Jurkat, Clone E6-1 (cell line): ENCODE measurements around the gene PNO1. TPM values are rescaled to one million over a fixed set of nuclear protein-coding genes. Genes with fewer than 3 reads are reported as not detected.
"Not testable (repeated sequence)": the region's sequence is repeated elsewhere in the genome, so short reads cannot be mapped to it uniquely, and the experiment has no call there.

Experiments used
- DNase-seq: peaks from one replicate; pipeline ENCODE4 v3.0.0-alpha.2; 2011; ENCODE audit warnings: low read depth, low spot score
- H3K4me3 ChIP-seq: 2 replicates; pipeline ENCODE4 v1.5.1; 2011; ENCODE audit warnings: mild to moderate bottlenecking, low read length, control low read depth, moderate library complexity
- polyA plus RNA-seq: library from polyadenylated mRNA; unstranded; fragments of >200 nt; gene quantifications from one replicate; pipeline ENCODE4 v1.2.1, GENCODE V29; 2012; ENCODE audit warnings: missing spikeins; ENCODE audit not compliant: insufficient read length, insufficient read depth

Gene PNO1
- polyA plus RNA-seq, result 40.5 TPM

DNA sequence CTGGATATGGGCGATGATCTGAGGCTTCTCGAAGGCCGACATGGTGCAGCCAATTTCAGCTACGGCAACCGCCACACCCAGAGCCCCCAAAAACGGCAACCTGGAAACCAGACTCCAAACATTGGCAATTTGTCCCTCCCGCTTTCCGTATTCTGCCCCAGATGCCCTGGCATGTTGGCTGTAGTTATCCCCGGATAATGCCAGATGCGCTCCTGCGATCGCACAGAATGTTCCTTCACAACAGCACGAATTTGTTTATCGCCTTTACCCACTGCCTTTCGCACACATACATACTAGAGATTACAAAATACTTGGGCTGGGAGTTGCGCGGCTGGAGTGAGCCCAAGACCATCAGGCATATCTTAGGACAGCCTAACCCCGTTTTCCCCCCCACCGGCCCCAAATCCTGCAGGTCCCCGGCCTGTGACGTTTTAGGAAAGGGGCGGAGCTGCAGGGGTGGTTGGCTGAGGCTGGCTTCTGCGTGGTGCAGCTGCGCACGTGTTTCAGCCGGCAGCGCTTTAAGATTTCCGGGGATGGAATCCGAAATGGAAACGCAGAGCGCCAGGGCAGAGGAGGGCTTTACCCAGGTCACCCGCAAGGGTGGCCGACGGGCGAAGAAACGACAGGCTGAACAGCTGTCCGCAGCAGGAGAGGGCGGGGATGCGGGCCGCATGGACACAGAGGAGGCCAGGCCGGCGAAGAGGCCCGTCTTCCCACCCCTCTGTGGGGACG is at the start of gene PNO1:
Gene PNO1, plus strand, starts transcription at position 487 of the 732 bp plus-strand sequence. Its CDS starts 47 bp downstream, at position 534.
- peak; percentile 93 for DNase-seq
- H3K4me3 ChIP-seq, result peak within 1 kb of the TSS; percentile 90

DNA sequence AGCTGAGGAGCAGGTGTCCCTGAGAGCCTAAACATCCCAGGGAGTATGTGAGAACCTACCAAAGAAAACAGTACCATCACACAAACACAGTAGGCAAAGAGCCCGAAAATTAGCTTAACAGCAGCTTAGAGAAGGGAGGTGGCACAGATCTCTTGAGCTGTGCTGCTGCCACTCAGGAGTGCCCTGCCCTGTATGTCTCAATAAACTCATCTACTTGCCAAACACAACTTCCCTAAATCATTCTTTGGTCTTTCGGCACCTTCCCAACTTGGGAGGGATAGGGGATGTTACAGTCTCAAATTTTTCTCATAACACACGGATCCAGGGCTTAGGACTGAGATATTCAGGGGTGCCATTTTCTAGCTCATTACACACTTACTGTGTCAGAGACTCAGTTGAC is 49.6 kb upstream of the PNO1 start:
- no peak for DNase-seq
- no peak overlapping the region for H3K4me3 ChIP-seq

DNA sequence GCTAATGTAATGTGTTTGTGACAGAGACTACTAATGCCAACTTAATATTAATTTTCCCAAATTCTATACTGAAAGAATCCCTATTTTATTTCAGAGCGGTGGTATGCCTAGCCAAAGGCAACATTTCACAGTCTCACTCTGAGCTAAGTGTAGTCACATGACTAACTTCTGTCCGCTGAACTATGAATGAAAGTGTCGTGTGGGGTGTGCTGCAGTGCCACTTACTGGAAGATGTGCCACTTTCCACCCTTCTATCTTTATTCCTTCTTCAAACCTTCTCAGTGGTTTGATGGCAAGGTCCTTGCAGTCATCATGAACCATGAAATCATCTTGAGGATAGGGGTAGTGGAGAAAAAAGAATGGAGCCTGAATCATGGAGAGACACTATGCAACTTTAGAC is 47.6 kb upstream of the PNO1 start:
- peak; percentile 34 for DNase-seq
- no peak overlapping the region for H3K4me3 ChIP-seq

DNA sequence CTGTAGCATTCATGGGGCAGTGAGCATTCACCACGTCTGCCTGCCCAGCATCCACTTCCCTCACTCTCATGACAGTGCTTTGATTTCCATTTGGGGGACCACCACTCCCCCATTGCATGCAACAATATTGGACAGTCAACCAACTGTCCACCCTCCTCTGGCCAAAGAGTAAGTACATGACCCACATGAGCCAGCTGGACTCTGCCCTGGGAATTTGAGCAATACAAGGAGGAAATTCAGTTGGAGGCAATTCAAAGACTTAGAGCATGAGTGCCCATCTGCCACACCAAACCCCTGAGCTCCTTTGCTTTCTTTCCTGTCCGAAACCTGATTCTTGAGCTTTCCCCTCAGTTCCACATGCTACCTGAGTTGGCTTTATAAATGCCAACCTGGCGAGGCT is 41.7 kb upstream of the PNO1 start:
- no peak for DNase-seq
- H3K4me3 ChIP-seq, result no peak overlapping the region

GRCh38 chr2:68117922-68118321 is 39.8 kb upstream of the PNO1 start:
- not testable (repeated sequence) for DNase-seq, H3K4me3 ChIP-seq

DNA sequence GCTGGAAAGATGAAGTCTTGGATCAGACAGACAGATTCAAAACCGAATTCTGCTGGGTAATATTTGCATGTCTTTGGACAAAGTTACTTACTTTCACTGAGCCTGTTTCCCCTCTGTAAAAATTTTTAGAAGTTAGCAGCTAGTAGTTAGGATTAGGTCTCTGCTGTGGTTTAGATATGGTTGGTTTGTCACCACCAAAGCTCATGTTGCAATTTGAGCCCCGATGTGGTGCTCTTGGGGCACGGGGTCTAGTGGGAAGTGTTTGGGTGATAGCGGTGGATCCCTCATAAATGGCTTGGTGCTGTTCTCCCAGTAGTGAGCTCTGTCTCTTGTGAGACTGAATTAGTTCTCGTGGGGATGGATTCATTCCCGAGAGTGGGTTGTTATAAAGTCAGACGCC is 38.9 kb upstream of the PNO1 start:
- DNase-seq, result no peak
- no peak overlapping the region for H3K4me3 ChIP-seq

GRCh38 chr2:68119504-68119903 is 38.2 kb upstream of the PNO1 start:
- H3K4me3 ChIP-seq, result no peak overlapping the region
- no peak for DNase-seq

DNA sequence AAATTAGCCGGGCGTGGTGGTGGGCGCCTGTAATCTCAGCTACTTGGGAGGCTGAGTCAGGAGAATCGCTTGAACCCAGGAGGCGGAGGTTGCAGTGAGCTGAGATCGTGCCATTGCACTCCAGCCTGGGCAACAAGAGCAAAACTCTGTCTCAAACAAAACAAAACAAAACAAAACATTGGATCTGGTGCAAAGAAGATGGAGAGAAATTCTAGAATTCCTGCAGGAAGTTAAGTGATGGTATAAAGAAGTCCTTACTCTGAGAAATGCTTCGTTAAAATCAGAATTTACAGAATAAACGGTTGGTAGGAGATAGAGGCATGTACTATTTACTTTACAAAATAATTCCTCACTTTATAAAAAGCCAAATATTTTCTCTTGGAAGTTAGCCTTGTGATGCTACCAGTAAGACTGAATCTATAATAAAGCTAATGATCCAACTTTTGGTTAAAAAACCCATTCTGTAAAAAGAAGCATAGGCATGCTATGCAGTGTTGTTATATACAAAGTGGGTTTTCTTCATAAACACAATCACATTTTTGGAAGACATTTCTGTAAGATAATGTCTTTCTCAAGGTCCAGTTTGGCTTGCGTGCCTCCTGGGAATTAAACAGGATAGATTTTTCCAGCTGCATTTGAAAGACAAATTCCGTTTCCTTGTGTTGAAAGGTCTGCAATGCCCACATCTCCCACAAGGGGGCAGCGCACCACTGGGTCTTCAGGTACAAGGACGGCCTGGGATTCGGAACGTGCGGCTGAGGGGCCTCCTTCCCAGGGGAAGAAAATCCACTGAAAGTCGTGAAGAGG is 35.6 kb upstream of the PNO1 start:
- peak; percentile 66 for DNase-seq
- no peak overlapping the region for H3K4me3 ChIP-seq

DNA sequence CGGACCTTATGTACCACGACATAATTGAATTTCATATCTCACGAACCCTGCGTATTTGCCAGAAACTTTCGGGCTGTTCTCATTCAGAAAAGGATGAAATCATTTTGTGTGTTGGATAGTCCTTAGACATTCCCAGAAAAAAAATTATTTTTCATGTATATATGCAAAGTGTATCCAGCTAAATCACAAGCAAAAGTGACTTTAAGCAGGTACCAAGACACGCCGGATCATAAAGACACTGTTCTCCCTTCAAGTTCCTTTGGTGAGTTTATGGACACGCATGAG is 35.1 kb upstream of the PNO1 start:
- no peak overlapping the region for H3K4me3 ChIP-seq
- no peak for DNase-seq

DNA sequence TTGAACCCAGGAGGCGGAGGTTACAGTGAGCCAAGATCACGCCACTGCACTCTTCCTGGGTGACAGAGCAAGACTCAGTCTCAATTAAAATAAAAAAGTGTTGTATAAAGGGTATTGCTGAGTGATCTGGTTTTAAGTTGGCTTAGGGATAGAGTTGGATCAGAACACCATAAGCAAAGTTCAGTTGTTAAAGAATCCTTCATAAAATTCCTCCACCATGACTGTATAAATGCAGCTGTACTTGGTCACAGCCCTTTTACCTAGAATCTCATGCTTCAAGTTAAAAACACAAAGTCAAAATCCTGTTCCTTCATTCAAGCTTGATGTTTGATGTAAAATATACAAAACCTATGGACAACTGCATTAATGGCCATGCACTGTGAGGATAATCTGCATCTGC is 33.4 kb upstream of the PNO1 start:
- no peak for DNase-seq
- no peak overlapping the region for H3K4me3 ChIP-seq

DNA sequence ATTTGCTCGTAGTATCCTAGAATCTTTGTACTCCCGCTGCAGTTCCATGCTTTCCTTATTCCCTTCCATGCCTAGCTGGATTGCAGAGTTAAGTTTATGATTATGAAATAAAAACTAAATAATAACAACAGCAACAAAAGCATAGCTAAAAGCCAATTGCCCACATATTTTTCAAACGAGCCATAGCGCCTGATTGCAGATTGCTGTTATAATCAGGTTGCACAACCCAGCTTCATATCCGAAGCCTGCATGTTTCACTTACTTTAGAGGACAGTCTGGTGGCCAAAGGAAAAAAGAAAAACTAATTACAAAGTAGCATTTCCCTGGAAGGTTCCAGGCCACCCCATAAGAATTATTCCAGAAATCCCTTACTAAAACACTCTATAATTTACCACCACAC is 31.9 kb upstream of the PNO1 start:
- DNase-seq, result no peak
- no peak overlapping the region for H3K4me3 ChIP-seq

DNA sequence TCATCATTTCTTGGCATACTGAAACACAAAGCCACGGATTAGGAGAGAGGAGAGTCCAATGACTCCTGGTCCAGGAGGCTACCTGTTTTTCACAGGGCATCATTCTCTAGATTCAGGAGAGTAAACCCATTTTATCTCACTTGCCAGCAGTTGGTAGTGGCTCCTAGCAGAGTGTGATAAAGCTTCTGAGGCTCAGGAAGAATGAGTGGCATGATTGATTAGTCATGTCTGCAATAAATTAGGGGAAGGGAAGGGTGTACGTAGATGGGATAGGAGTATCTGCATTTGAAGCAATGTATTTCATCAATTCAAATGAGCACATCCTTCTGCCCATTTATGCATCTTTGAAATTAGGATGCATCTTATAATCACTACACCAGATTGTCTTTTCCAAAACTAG is 31.1 kb upstream of the PNO1 start:
- no peak for DNase-seq
- H3K4me3 ChIP-seq, result no peak overlapping the region

DNA sequence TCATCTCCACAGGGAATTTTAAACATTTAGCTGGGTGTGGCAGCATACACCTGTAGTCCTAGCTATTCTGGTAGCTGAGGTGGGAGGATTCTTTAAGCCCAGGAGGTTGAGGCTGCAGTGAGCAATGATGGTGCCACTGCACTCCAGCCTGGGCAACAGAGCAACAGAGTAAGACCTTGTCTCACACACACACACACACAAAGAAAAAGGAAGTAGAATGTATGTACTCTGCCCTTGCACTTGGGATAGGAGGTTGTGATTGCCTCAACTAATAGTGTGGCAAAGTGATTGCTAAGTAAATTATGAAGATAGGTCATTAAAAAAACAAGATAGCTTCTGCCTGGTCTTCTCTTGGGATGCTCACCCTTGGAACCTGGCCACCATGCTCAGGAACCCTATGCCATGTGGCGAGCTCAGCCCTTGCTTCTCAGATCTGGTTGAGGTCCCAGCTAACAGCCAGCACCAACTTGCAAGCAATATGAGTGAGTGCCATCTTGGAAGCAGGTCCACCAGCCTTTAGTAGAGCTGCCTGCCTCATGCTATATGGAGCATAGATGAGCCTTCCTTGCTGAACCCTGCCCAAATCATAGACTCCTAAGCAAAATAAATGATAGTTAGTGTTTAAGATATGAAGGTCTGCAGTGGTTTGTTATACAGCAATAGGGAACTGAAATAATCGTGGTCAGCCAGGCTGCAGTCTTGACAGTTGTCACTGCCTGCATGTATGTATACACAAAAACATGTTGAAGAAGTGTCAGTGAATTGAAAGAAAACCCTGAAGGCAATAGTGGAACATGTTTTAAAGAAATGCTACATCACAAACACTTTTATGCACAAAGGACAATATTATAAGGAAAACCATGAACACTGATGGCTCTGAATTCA is 30.1 kb upstream of the PNO1 start:
- H3K4me3 ChIP-seq, result no peak overlapping the region
- DNase-seq, result no peak

GRCh38 chr2:68134120-68134519 is 23.6 kb upstream of the PNO1 start:
- H3K4me3 ChIP-seq, result no peak overlapping the region

GRCh38 chr2:68134554-68134953 is 23.1 kb upstream of the PNO1 start:
- no peak overlapping the region for H3K4me3 ChIP-seq
- no peak for DNase-seq

More at GRCh38 chr2:68134120-68134519, 23.6 kb upstream of the PNO1 start:
- DNase-seq, result no peak

- no peak overlapping the region for H3K4me3 ChIP-seq
- DNase-seq, result no peak
These were observed 22.0 kb upstream of the PNO1 start for GRCh38 chr2:68135448-68136320.

GRCh38 chr2:68141875-68142274 is 15.8 kb upstream of the PNO1 start:
- H3K4me3 ChIP-seq, result no peak overlapping the region
- DNase-seq, result no peak

DNA sequence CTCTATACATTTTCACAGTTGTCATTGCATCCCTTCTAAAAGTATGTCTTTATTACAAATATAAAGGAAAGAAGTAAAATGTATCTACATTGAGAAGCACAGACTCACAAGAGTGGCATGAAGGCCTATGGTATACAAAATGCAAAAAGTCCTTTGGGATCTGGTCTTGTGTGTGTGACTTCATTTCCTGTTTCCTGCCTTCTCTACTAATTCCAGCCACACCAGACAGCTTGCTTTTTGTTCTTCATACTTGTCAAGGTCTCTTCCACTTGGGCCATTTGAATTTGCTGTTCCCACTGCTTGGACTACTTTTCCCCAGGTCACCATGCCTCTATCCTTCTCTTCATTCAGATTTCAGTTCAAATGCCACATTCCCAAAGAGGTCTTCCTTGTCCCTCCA is 6.7 kb upstream of the PNO1 start:
- no peak for DNase-seq
- no peak overlapping the region for H3K4me3 ChIP-seq
